ENCODE measurements around the gene ZNF548.
A peak's percentile ranks its signal among the peaks of the same experiment; 100 is the strongest.
"Not testable (repeated sequence)": the region's sequence is repeated elsewhere in the genome, so short reads cannot be mapped to it uniquely, and the experiment has no call there.

The ZNF548 gene

GRCh38 chr19:57389730-57390598 is at the start of gene ZNF548:
Gene ZNF548, plus strand, starts transcription at chr19:57389854. Its CDS starts 246 bp downstream, at chr19:57390100.
- peak; percentile 95 for DNase-seq (ENCODE audit: low spot score)

- DNase-seq (ENCODE audit: low spot score) = no peak
These were observed 47.1 kb upstream of the ZNF548 start for GRCh38 chr19:57342582-57342981.

- DNase-seq (ENCODE audit: low spot score) = no peak
These were observed 41.5 kb upstream of the ZNF548 start for GRCh38 chr19:57348136-57348535.

- DNase-seq (ENCODE audit: low spot score) = peak; percentile 92
These were observed 38.5 kb upstream of the ZNF548 start, which contains the start of gene ZNF304 for GRCh38 chr19:57350877-57351805. Gene ZNF304, plus strand, starts transcription at chr19:57351271. Its CDS starts 394 bp downstream, at chr19:57351665.

- DNase-seq (ENCODE audit: low spot score) = peak; percentile 17
These were observed 37.8 kb upstream of the ZNF548 start for GRCh38 chr19:57351867-57352266.

- DNase-seq (ENCODE audit: low spot score) = no peak
These were observed 33.7 kb upstream of the ZNF548 start for GRCh38 chr19:57355916-57356315.

- no peak for DNase-seq (ENCODE audit: low spot score)
These were observed 32.2 kb upstream of the ZNF548 start for GRCh38 chr19:57357406-57357805.

- no peak for DNase-seq (ENCODE audit: low spot score)
These were observed 30.4 kb upstream of the ZNF548 start for GRCh38 chr19:57359300-57359699.

GRCh38 chr19:57362419-57362818 is 27.2 kb upstream of the ZNF548 start:
- no peak for DNase-seq (ENCODE audit: low spot score)

GRCh38 chr19:57362997-57363687 is 26.5 kb upstream of the ZNF548 start, which contains the start of the genes TRAPPC2B and ZNF547:
Gene TRAPPC2B, plus strand, starts transcription at chr19:57363551. Its CDS starts 1,283 bp downstream, at chr19:57364834.
Gene ZNF547, plus strand, starts transcription at chr19:57363551. Its CDS starts 5,005 bp downstream, at chr19:57368556.
- peak; percentile 99 for DNase-seq (ENCODE audit: low spot score)

GRCh38 chr19:57363688-57364181 is 25.9 kb upstream of the ZNF548 start:
- no peak for DNase-seq (ENCODE audit: low spot score)

GRCh38 chr19:57366776-57367175 is 22.9 kb upstream of the ZNF548 start:
- DNase-seq (ENCODE audit: low spot score) = no peak

- DNase-seq (ENCODE audit: low spot score) = no peak
These were observed 15.5 kb upstream of the ZNF548 start for GRCh38 chr19:57374179-57374578.

- not testable (repeated sequence) for DNase-seq (ENCODE audit: low spot score)
These were observed 15.0 kb upstream of the ZNF548 start for GRCh38 chr19:57374647-57375046.

GRCh38 chr19:57376151-57376550 is 13.5 kb upstream of the ZNF548 start:
- DNase-seq (ENCODE audit: low spot score) = no peak

- no peak for DNase-seq (ENCODE audit: low spot score)
These were observed 12.0 kb upstream of the ZNF548 start for GRCh38 chr19:57377498-57378146.

- no peak for DNase-seq (ENCODE audit: low spot score)
These were observed 8.7 kb upstream of the ZNF548 start for GRCh38 chr19:57380923-57381322.

- DNase-seq (ENCODE audit: low spot score) = no peak
These were observed 6.7 kb upstream of the ZNF548 start for GRCh38 chr19:57382806-57383488.

- no peak for DNase-seq (ENCODE audit: low spot score)
These were observed 392 bp upstream of the ZNF548 start for GRCh38 chr19:57389194-57389729.

GRCh38 chr19:57395710-57396109 is 6.1 kb downstream of the ZNF548 start:
- DNase-seq (ENCODE audit: low spot score) = no peak
